Inflammatory macrophage (primary cell): ENCODE data around the gene FCER1G.

Experiments
- DNase-seq, 2 donors: peaks; one replicate each; pipeline ENCODE4 v3.0.0-alpha.2; 2020 to 2022
- total RNA-seq, 18 experiments: gene quantifications; one replicate each; lab custom pipeline; 2026; ENCODE audit warnings: mixed read lengths in 6 of 18, inconsistent platforms in 2 of 18; lab: John Stamatoyannopoulos, UW

FCER1G gene
- total RNA-seq: 247 to 559 (median 361) reads per million in 18 experiments

- DNase-seq: peak; percentile 92
Observed at GRCh38 chr1:161215076-161215475, at the start of gene FCER1G. Gene FCER1G, plus strand, starts transcription at chr1:161215295. Its CDS starts 27 bp downstream, at chr1:161215322.

GRCh38 chr1:161165742-161166668, 49.1 kb upstream of the FCER1G start, which contains the start of gene PPOX:
Gene PPOX, plus strand, starts transcription at chr1:161166426. Its CDS starts 422 bp downstream, at chr1:161166848.
- DNase-seq: peak; percentile 97

- DNase-seq: no peak
Observed at GRCh38 chr1:161166669-161167548, 48.2 kb upstream of the FCER1G start.

- no peak for DNase-seq
Observed at GRCh38 chr1:161168906-161169305, 46.2 kb upstream of the FCER1G start.

- no peak for DNase-seq
Observed at GRCh38 chr1:161171191-161171590, 43.9 kb upstream of the FCER1G start.

GRCh38 chr1:161171696-161172095, 43.4 kb upstream of the FCER1G start:
- DNase-seq: no peak

- DNase-seq: no peak
Observed at GRCh38 chr1:161172349-161172748, 42.7 kb upstream of the FCER1G start.

GRCh38 chr1:161172776-161173376, 42.2 kb upstream of the FCER1G start:
- no peak for DNase-seq

GRCh38 chr1:161173711-161174110, 41.4 kb upstream of the FCER1G start:
- no peak for DNase-seq

GRCh38 chr1:161174911-161175310, 40.2 kb upstream of the FCER1G start:
- no peak for DNase-seq

- DNase-seq: no peak
Observed at GRCh38 chr1:161175771-161176453, 39.2 kb upstream of the FCER1G start.

- no peak for DNase-seq
Observed at GRCh38 chr1:161176468-161177111, 38.5 kb upstream of the FCER1G start.

GRCh38 chr1:161177112-161177935, 37.8 kb upstream of the FCER1G start, which contains the start of gene B4GALT3:
Gene B4GALT3, minus strand, starts transcription at chr1:161177507. Its CDS starts 1,447 bp downstream, at chr1:161176060.
- peak; percentile 83 to 89 for DNase-seq

- no peak for DNase-seq
Observed at GRCh38 chr1:161177936-161178244, 37.2 kb upstream of the FCER1G start.

GRCh38 chr1:161179698-161180097, 35.4 kb upstream of the FCER1G start:
- DNase-seq: no peak

- DNase-seq: peak; percentile 45 to 46
Observed at GRCh38 chr1:161180639-161181038, 34.5 kb upstream of the FCER1G start.

GRCh38 chr1:161182214-161182613, 32.9 kb upstream of the FCER1G start:
- peak; percentile 37 to 66 for DNase-seq

GRCh38 chr1:161185282-161185682, 29.8 kb upstream of the FCER1G start:
- DNase-seq: peak; percentile 98 to 99

GRCh38 chr1:161185732-161186311, 29.3 kb upstream of the FCER1G start:
- peak; percentile 80 to 95 for DNase-seq

GRCh38 chr1:161187311-161187710, 27.8 kb upstream of the FCER1G start:
- DNase-seq: peak; percentile 26 to 54
